HUDEP-2 (cell line): Measurements from ENCODE around the gene VGLL4.

Experiments
- DNase-seq, 76 experiments: peaks; one replicate each; lab custom pipeline; 2025; ENCODE audit not compliant: unreplicated experiment in 76 of 76; lab: John Stamatoyannopoulos, UW

VGLL4 gene

GRCh38 chr3:11555881-11556633, 87.7 kb downstream of the VGLL4 start:
- DNase-seq: no peak

GRCh38 chr3:11555211-11555782, 88.4 kb downstream of the VGLL4 start:
- no peak for DNase-seq

GRCh38 chr3:11554666-11555065, 89.0 kb downstream of the VGLL4 start:
- no peak for DNase-seq

- no peak for DNase-seq
These were observed 89.5 kb downstream of the VGLL4 start for GRCh38 chr3:11554236-11554610.

- no peak for DNase-seq
These were observed 90.1 kb downstream of the VGLL4 start for GRCh38 chr3:11553436-11554235.

- DNase-seq: no peak
These were observed 91.1 kb downstream of the VGLL4 start for GRCh38 chr3:11552289-11553264.

GRCh38 chr3:11551036-11551435, 92.7 kb downstream of the VGLL4 start:
- no peak for DNase-seq

GRCh38 chr3:11549580-11550140, 94.1 kb downstream of the VGLL4 start:
- DNase-seq: no peak

- no peak for DNase-seq
These were observed 95.0 kb downstream of the VGLL4 start for GRCh38 chr3:11548721-11549131.

- no peak for DNase-seq
These were observed 96.2 kb downstream of the VGLL4 start for GRCh38 chr3:11547498-11547897.

- DNase-seq: no peak
These were observed 96.9 kb downstream of the VGLL4 start for GRCh38 chr3:11546657-11547302.

GRCh38 chr3:11545186-11545851, 98.4 kb downstream of the VGLL4 start:
- DNase-seq: no peak

- peak in 4 of 76 experiments; percentile 8 to 12 (median 9) for DNase-seq
These were observed 99.1 kb downstream of the VGLL4 start for GRCh38 chr3:11544412-11545181.

GRCh38 chr3:11543948-11544387, 99.7 kb downstream of the VGLL4 start:
- no peak for DNase-seq

- DNase-seq: no peak
These were observed 100.4 kb downstream of the VGLL4 start for GRCh38 chr3:11543141-11543947.

- DNase-seq: no peak
These were observed 101.2 kb downstream of the VGLL4 start for GRCh38 chr3:11542551-11542950.
